Esophagus squamous epithelium (tissue), 5 donors: ENCODE data around the gene SCYGR7. TPM values are rescaled to one million over a fixed set of nuclear protein-coding genes. Genes with fewer than 3 reads are reported as not detected.

ENCODE experiments used
- DNase-seq: peaks from one replicate; lab custom pipeline; 2025; lab: John Stamatoyannopoulos, UW
- H3K27ac ChIP-seq, 4 donors: fragments of 200-600 bp; sonication (generic); one replicate each; pipeline ENCODE4 v1.5.1; 2016 to 2019; ENCODE audit warnings: mild to moderate bottlenecking in 1 of 4
- H3K27me3 ChIP-seq, 4 donors: fragments of 200-600 bp; sonication (generic); 1 replicate in 3 of 4; 2 replicates in 1 of 4; pipeline versions ENCODE4 v1.5.1 to v1.6.0; 2017 to 2021; ENCODE audit warnings: antibody characterized with exemption in 1 of 4
- H3K36me3 ChIP-seq, 3 donors: fragments of 200-600 bp; sonication (generic); one replicate each; pipeline ENCODE4 v1.5.1; 2016 to 2019
- H3K4me1 ChIP-seq, 3 donors: fragments of 200-600 bp; sonication (generic); one replicate each; pipeline ENCODE4 v1.5.1; 2017 to 2019
- H3K4me3 ChIP-seq, 4 donors: fragments of 200-600 bp; sonication (generic); 1 replicate in 3 of 4; 2 replicates in 1 of 4; pipeline ENCODE4 v1.5.1; 2016 to 2019; ENCODE audit warnings: mild to moderate bottlenecking in 2 of 4, moderate library complexity in 1 of 4
- H3K9me3 ChIP-seq, 3 donors: fragments of 200-600 bp; sonication (generic); one replicate each; pipeline ENCODE4 v1.5.1; 2016 to 2019
- POLR2A ChIP-seq, 4 donors: fragments of 450-650 bp; IDR thresholded peaks; one replicate each; pipeline ENCODE4 v1.6.1; 2017; ENCODE audit warnings: antibody characterized with exemption in 4 of 4, mild to moderate bottlenecking in 4 of 4, moderate library complexity in 3 of 4
- WGBS, 2 donors: methylation state at CpG; one replicate each; pipeline ENCODE4 v1.1.5; 2018; 5-methylcytosine and 5-hydroxymethylcytosine counted together
- intact Hi-C: fragments of 100-400 bp; cut with DNase I; formaldehyde crosslinking; loops from one replicate; pipeline ENCODE4 v1.15.0; 2022
- total RNA-seq, 4 donors: library from RNA; depleted of rRNA; stranded (reverse); fragments of >200 nt; gene quantifications; one replicate each; pipeline ENCODE4 v1.1.0, GENCODE V29; 2016
- TF ChIP-seq, protein P1 (sequence below), 6 experiments: fragments of 450-650 bp in 4 of 6; fragments of 200-600 bp in 2 of 6; sonication (generic) in 2 of 6; IDR thresholded peaks; one replicate each; pipeline ENCODE4 v1.5.1; 2016 to 2019; ENCODE audit warnings: antibody characterized with exemption in 6 of 6, mild to moderate bottlenecking in 4 of 6, moderate library complexity in 4 of 6
- donor health status: DM: yes; HTN: yes; CAD: no.

The SCYGR7 gene
- total RNA-seq, 4 donors from 2014 or later, result not detected

DNA sequence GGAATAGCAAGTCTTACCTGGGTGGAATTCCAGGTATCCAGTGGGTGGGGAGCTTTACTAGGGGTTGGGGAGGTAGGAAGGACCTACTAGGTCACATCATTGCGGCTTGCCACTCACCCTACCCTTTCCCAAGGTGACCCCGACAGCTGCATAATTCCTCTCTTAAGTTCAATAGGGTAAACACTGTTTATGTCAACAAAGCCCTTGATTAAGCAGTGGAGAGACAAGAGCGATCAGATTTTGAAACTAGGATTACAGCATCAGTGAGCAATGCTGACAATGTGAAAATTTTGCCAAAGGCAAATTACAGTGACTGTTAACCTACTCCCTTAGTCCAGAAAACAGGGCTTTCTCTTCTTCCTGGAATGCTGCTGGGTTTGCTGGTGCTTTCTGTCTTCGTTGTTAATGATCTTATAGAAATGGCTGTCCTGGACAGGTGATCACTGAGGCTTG lies 24.8 kb upstream of the SCYGR7 start:
- Histone ChIP-seq H3K4me1 (peaks cover 0 to 15% (median 6%) of the 10 kb centered on the region in 3 donors), H3K27ac (peak overlapping the region in 1 of 4 donors; percentile 5), H3K9me3 (no peaks in the 10 kb centered on the region), H3K36me3 (no peaks in the 10 kb centered on the region), H3K4me3 (no peak overlapping the region), H3K27me3 (no peaks in the 10 kb centered on the region)
- TF ChIP-seq, protein P1, sequence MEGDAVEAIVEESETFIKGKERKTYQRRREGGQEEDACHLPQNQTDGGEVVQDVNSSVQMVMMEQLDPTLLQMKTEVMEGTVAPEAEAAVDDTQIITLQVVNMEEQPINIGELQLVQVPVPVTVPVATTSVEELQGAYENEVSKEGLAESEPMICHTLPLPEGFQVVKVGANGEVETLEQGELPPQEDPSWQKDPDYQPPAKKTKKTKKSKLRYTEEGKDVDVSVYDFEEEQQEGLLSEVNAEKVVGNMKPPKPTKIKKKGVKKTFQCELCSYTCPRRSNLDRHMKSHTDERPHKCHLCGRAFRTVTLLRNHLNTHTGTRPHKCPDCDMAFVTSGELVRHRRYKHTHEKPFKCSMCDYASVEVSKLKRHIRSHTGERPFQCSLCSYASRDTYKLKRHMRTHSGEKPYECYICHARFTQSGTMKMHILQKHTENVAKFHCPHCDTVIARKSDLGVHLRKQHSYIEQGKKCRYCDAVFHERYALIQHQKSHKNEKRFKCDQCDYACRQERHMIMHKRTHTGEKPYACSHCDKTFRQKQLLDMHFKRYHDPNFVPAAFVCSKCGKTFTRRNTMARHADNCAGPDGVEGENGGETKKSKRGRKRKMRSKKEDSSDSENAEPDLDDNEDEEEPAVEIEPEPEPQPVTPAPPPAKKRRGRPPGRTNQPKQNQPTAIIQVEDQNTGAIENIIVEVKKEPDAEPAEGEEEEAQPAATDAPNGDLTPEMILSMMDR (IDR thresholded peaks at IDR 0.05), result no peak
- no peak for DNase-seq
- 38 to 41% methylated on average over 4 of the region's 4 CpGs for WGBS, 2 donors
- intact Hi-C loops, result no loop called here

DNA sequence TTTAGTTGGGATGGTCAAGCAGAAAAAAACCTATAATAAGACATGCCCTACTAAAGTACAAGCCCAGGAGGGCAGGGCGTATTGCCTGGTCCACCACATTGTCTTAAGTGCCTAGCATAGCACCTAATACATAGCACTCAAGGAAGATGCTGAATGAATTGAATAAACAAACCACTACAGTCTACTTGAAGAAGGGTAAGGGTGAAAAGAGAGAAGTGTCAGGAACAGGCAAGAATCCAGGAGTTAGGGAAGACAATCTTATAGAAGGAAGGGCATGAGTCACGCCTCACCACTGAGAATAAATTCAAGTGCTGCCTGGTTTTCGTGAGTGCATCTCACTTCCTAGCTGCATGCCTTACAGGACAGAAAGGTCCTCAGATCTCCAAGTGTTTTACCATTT lies 24.2 kb upstream of the SCYGR7 start:
- no peak for DNase-seq
- TF ChIP-seq, protein P1 (IDR thresholded peaks at IDR 0.05), result no peak
- TF ChIP-seq POLR2A (IDR thresholded peaks at IDR 0.05), result no peak
- no peak overlapping the region for H3K27ac ChIP-seq

DNA sequence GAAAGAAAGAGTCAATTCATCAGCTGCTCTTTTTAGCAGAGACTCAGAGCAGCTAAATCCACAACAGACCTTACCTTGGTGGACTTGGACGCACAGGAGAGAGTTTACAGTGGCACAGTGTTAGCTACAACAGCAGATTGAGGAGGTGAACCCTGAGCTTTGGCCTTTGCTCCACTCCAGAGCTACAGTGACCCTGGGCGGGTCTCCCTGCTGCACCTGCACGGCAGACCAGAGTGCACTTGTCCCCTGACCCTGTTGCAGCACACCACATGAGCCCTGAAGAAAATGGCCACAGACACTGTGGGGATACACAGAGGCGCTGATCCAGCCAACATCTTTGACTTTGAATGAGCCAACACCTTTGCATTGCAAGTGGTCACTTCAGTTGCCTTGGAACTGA lies 21.3 kb upstream of the SCYGR7 start:
- TF ChIP-seq POLR2A (IDR thresholded peaks at IDR 0.05), result no peak
- intact Hi-C loops, result no loop called here
- peaks cover 0 to 15% (median 6%) of the 10 kb centered on the region in 3 donors for H3K4me1 ChIP-seq
- no peak overlapping the region for H3K27ac ChIP-seq
- H3K36me3 ChIP-seq, result no peaks in the 10 kb centered on the region
- H3K9me3 ChIP-seq, result no peaks in the 10 kb centered on the region
- H3K4me3 ChIP-seq, result no peak overlapping the region
- peaks cover 0 to 4% (median 0%) of the 10 kb centered on the region in 4 donors for H3K27me3 ChIP-seq
- DNase-seq, result no peak
- 75 to 95% methylated on average over 2 to 4 of the region's 4 CpGs for WGBS, 2 donors

More for the DNA sequence above, 24.2 kb upstream of the SCYGR7 start:
- Histone ChIP-seq H3K9me3 (no peaks in the 10 kb centered on the region), H3K4me1 (peaks cover 0 to 15% (median 6%) of the 10 kb centered on the region in 3 donors), H3K36me3 (no peaks in the 10 kb centered on the region), H3K27me3 (no peaks in the 10 kb centered on the region), H3K4me3 (no peak overlapping the region)
- intact Hi-C loops, result no loop called here
- 63 to 64% methylated on average over 3 of the region's 3 CpGs for WGBS, 2 donors

DNA sequence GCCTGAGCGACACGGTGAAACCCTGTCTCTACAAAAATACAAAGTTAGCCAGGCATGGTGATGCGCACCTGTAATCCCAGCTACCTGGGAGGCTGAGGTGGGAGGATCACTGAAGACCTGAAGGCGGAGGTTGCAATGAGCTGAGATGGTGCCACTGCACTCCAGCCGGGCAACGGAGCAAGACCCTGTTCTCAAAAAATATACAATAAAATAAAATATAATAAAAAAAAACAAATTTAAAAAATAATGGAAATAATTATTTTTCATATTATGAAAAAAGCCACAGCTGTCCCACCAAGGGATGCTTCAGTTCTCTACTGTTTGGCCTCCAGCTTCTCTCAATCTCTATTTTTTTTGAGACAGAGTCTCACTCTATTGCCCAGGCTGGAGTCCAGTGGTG lies 20.7 kb upstream of the SCYGR7 start:
- no peak for DNase-seq
- 78 to 94% methylated on average over 6 of the region's 6 CpGs for WGBS, 2 donors
- Histone ChIP-seq H3K36me3 (no peaks in the 10 kb centered on the region), H3K27ac (no peak overlapping the region), H3K4me3 (no peak overlapping the region), H3K9me3 (no peaks in the 10 kb centered on the region), H3K4me1 (peaks cover 0 to 15% (median 6%) of the 10 kb centered on the region in 3 donors), H3K27me3 (peaks cover 0 to 4% (median 0%) of the 10 kb centered on the region in 4 donors)
- no peak for TF ChIP-seq POLR2A (IDR thresholded peaks at IDR 0.05)
- TF ChIP-seq, protein P1 (IDR thresholded peaks at IDR 0.05), result no peak
- intact Hi-C loops, result no loop called here

DNA sequence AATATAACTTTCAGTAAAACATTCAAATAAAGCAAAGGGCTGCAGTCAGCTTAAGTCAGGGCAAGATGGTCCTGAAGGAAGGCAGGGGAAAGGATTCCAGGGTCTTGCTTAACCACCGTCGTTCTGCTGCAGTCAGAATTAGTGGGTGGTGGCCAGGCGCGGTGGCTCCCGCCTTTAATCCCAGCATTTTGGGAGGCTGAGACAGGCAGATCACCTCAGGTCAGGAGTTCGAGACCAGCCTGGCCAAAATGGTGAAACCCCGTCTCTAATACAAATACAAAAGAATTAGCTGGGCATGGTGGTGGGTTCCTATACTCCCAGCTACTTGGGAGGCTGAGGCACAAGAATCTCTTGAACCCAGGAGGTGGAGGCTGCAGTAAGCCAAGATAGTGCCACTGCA lies 17.1 kb upstream of the SCYGR7 start:
- intact Hi-C loops, result no loop called here
- 82 to 89% methylated on average over 6 to 7 of the region's 7 CpGs for WGBS, 2 donors
- Histone ChIP-seq H3K4me3 (no peak overlapping the region), H3K27me3 (peaks cover 0 to 4% (median 0%) of the 10 kb centered on the region in 4 donors), H3K36me3 (no peaks in the 10 kb centered on the region), H3K4me1 (no peaks in the 10 kb centered on the region), H3K9me3 (no peaks in the 10 kb centered on the region), H3K27ac (no peak overlapping the region)
- TF ChIP-seq POLR2A (IDR thresholded peaks at IDR 0.05), result no peak
- TF ChIP-seq, protein P1 (IDR thresholded peaks at IDR 0.05), result no peak
- no peak for DNase-seq

DNA sequence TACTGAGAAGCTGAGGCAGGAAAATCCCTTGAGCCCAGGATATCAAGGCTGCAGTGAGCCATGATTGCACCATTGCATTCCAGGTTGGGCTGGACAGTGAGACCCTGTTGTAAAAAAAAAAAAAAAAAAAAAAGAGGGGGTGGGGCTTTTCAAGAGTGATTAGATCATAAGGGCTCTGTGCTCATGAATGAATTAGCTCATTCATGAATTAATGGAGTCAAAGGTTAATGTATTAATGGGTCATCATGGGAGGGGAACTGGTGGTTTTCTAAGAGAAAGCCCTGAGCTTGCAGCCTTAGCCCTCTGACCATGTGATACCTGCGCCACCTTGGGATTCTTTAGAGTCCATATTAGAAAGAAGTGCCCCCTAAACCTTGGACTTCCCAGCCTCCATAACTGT lies 14.8 kb upstream of the SCYGR7 start:
- Histone ChIP-seq H3K4me1 (peaks cover 8 to 13% (median 8%) of the 10 kb centered on the region in 3 donors), H3K27me3 (peaks cover 0 to 9% (median 0%) of the 10 kb centered on the region in 4 donors), H3K27ac (no peak overlapping the region), H3K4me3 (no peak overlapping the region), H3K9me3 (no peaks in the 10 kb centered on the region), H3K36me3 (no peaks in the 10 kb centered on the region)
- no peak for DNase-seq
- intact Hi-C loops, result no loop called here
- no peak for TF ChIP-seq POLR2A (IDR thresholded peaks at IDR 0.05)
- TF ChIP-seq, protein P1 (IDR thresholded peaks at IDR 0.05), result no peak
- WGBS, 2 donors, result 100% methylated on average over 1 of the region's 1 CpG
